CD4-positive, alpha-beta T cell treated with Interleukin-15 for 4 hours (primary cell): ENCODE measurements around the gene LCE1A.

Experiments
- DNase-seq: peaks from one replicate; pipeline ENCODE4 v3.0.0-alpha.2; 2020; ENCODE audit warnings: low spot score

LCE1A gene

GRCh38 chr1:152870831-152871730, 43.8 kb downstream of the LCE1A start:
- DNase-seq, result no peak

GRCh38 chr1:152871731-152872126, 44.5 kb downstream of the LCE1A start:
- no peak for DNase-seq

- no peak for DNase-seq
Observed at GRCh38 chr1:152873495-152873894, 46.2 kb downstream of the LCE1A start.

GRCh38 chr1:152876827-152877226, 49.6 kb downstream of the LCE1A start:
- DNase-seq, result no peak
